Endothelial cell of umbilical vein (primary cell): ENCODE data around the gene CEP83. TPM values are rescaled to one million over a fixed set of nuclear protein-coding genes. Genes with fewer than 3 reads are reported as not detected.

Source experiments
- BruUV-seq: library from RNA; stranded (reverse); fragments of 400-500 nt; replicated peaks from 2 replicates; lab custom pipeline; 2021; lab: Mats Ljungman, UMichigan
- CTCF ChIA-PET: fragments of 300-600, 350-600 bp; sonication (Branson Sonifier 250); formaldehyde crosslinking; loops from one replicate; lab custom pipeline; 2021; ENCODE audit warnings: antibody characterized with exemption, inconsistent platforms; lab: Charles Lee
- POLR2A ChIA-PET: fragments of 300-600, 350-600 bp; sonication (Branson Sonifier 250); formaldehyde crosslinking; loops from one replicate; lab custom pipeline; 2021; ENCODE audit warnings: antibody characterized with exemption, inconsistent platforms; lab: Charles Lee
- DNase-seq: peaks from one replicate; pipeline ENCODE4 v3.0.0-alpha.2; 2011; ENCODE audit warnings: low read depth, low spot score
- FAIRE-seq: peaks from 2 replicates; lab custom pipeline; 2011; peaks lifted over from hg19 to GRCh38; lab: Jason Lieb, UNC
- H2AFZ ChIP-seq: 2 replicates; pipeline ENCODE4 v1.6.0; 2012; ENCODE audit warnings: low read depth, low read length, control low read depth, inconsistent platforms
- H3K27ac ChIP-seq: 2 replicates; pipeline ENCODE4 v1.5.1; 2011; ENCODE audit warnings: low read depth, mild to moderate bottlenecking, control low read depth, low read length, moderate library complexity; ENCODE audit not compliant: insufficient read depth
- H3K27me3 ChIP-seq, 2 experiments: 2 replicates each; pipeline versions ENCODE4 v1.6.0 to v1.6.1; 2011; ENCODE audit warnings: low read length in 2 of 2, mixed read lengths in 1 of 2; ENCODE audit not compliant: control insufficient read depth in 2 of 2, insufficient read depth in 2 of 2
- H3K36me3 ChIP-seq, 2 experiments: 2 replicates in 1 of 2; 3 replicates in 1 of 2; pipeline ENCODE4 v1.5.1; 2011; ENCODE audit warnings: low read length in 2 of 2, mild to moderate bottlenecking in 1 of 2, moderate library complexity in 1 of 2; ENCODE audit not compliant: control insufficient read depth in 2 of 2, insufficient read depth in 2 of 2; ENCODE audit errors: extremely low read depth in 1 of 2
- H3K4me1 ChIP-seq: 3 replicates; pipeline ENCODE4 v1.5.1; 2011; ENCODE audit warnings: mild to moderate bottlenecking, low read length; ENCODE audit not compliant: control insufficient read depth, insufficient read depth; ENCODE audit errors: extremely low read depth
- H3K4me2 ChIP-seq: 2 replicates; pipeline ENCODE4 v1.6.1; 2011; ENCODE audit warnings: low read length, control low read depth, mixed read lengths; ENCODE audit not compliant: insufficient read depth
- H3K4me3 ChIP-seq, 3 experiments: fragments of 200-600 bp in 1 of 3; sonication (generic), shearing (Covaris generic) in 1 of 3; replicated peaks in 1 of 3; 2 replicates each; pipeline ENCODE4 v1.5.1; 2011 to 2016; ENCODE audit warnings: control low read depth in 3 of 3, low read length in 3 of 3, mild to moderate bottlenecking in 2 of 3, inconsistent platforms in 1 of 3, low read depth in 1 of 3, moderate library complexity in 1 of 3; ENCODE audit not compliant: insufficient read depth in 1 of 3
- H3K79me2 ChIP-seq: 2 replicates; pipeline ENCODE4 v1.6.0; 2012; ENCODE audit warnings: low read length, inconsistent platforms; ENCODE audit not compliant: control insufficient read depth, insufficient read depth
- H3K9ac ChIP-seq: replicated peaks from 2 replicates; pipeline ENCODE3; 2011; ENCODE audit warnings: low read length, control low read depth; ENCODE audit not compliant: insufficient read depth; ENCODE audit errors: extremely low read depth
- H3K9me1 ChIP-seq: replicated peaks from 3 replicates; pipeline ENCODE4 v1.6.0; 2011; ENCODE audit warnings: mild to moderate bottlenecking, low read length; ENCODE audit not compliant: control insufficient read depth, insufficient read depth; ENCODE audit errors: extremely low read depth
- H3K9me3 ChIP-seq: replicated peaks from 2 replicates; pipeline ENCODE4 v1.5.1; 2012; ENCODE audit warnings: low read length, inconsistent platforms; ENCODE audit not compliant: control insufficient read depth, insufficient read depth
- H4K20me1 ChIP-seq: replicated peaks from 2 replicates; pipeline ENCODE3; 2011; ENCODE audit warnings: mild to moderate bottlenecking, low read length; ENCODE audit not compliant: control insufficient read depth, insufficient read depth; ENCODE audit errors: extremely low read depth
- CTCF ChIP-seq, 2 donors: IDR thresholded peaks; 1 replicate in 1 of 2; 2 replicates in 1 of 2; pipeline ENCODE4 v1.5.1; 2011; ENCODE audit warnings: low read length in 2 of 2, mild to moderate bottlenecking in 2 of 2, moderate library complexity in 2 of 2, control low read depth in 1 of 2, inconsistent platforms in 1 of 2, low read depth in 1 of 2; ENCODE audit not compliant: insufficient read depth in 1 of 2; ENCODE audit errors: extremely low read depth in 1 of 2
- FOS ChIP-seq: IDR thresholded peaks from 2 replicates; pipeline ENCODE4 v1.6.1; 2011; ENCODE audit warnings: mild to moderate bottlenecking, low read length, moderate library complexity, borderline replicate concordance; ENCODE audit not compliant: insufficient read depth
- GATA2 ChIP-seq: IDR thresholded peaks from 2 replicates; pipeline ENCODE4 v1.7.0; 2011; ENCODE audit warnings: low read depth, mild to moderate bottlenecking, moderate library complexity, mixed read lengths, low read length; ENCODE audit not compliant: insufficient read length, insufficient read depth
- JUN ChIP-seq: IDR thresholded peaks from 2 replicates; pipeline ENCODE4 v1.6.1; 2011; ENCODE audit warnings: borderline replicate concordance, low read depth; ENCODE audit not compliant: insufficient read length, insufficient read depth
- MYC ChIP-seq: IDR thresholded peaks from one replicate; pipeline ENCODE4 v1.6.1; 2011; ENCODE audit warnings: mild to moderate bottlenecking, low read depth, low read length
- POLR2A ChIP-seq: IDR thresholded peaks from 2 replicates; pipeline ENCODE4 v1.6.1; 2012; ENCODE audit warnings: low read depth, mild to moderate bottlenecking, control low read depth, low read length
- POLR2AphosphoS5 ChIP-seq: IDR thresholded peaks from 2 replicates; pipeline ENCODE4 v1.6.1; 2012; ENCODE audit warnings: low read depth, mild to moderate bottlenecking, control low read depth, low read length, moderate library complexity; ENCODE audit not compliant: insufficient read depth
- dilution Hi-C: fragments of 300-500 bp; cut with MboI; formaldehyde crosslinking; loops from one replicate; pipeline ENCODE4 v1.15.0; 2019; ENCODE audit warnings: low sequenced_read_pairs; ENCODE audit not compliant: extremely low pct_ligation_motif_present
- intact Hi-C: fragments of 100-400 bp; cut with micrococcal nuclease; formaldehyde crosslinking; loops from one replicate; pipeline ENCODE4 v1.10.0; 2022
- polyA plus RNA-seq, 4 experiments: library from polyadenylated mRNA; depleted of rRNA in 3 of 4; stranded (reverse) in 3 of 4; unstranded in 1 of 4; fragments of >200 nt; gene quantifications; 2 replicates each; pipeline versions ENCODE4 v1.2.1 to v1.2.3, GENCODE V29; 2011 to 2012; ENCODE audit warnings: missing spikeins in 1 of 4
- total RNA-seq: library from RNA; stranded (reverse); gene quantifications from 2 replicates; pipeline ENCODE4 v1.2.3, GENCODE V29; 2021

CEP83 gene
- total and polyA plus RNA-seq, 2 donors (not counting 3 experiments of a cell fraction or from before 2014, with no cell fraction given) = 2.9 to 15.3 TPM

DNA sequence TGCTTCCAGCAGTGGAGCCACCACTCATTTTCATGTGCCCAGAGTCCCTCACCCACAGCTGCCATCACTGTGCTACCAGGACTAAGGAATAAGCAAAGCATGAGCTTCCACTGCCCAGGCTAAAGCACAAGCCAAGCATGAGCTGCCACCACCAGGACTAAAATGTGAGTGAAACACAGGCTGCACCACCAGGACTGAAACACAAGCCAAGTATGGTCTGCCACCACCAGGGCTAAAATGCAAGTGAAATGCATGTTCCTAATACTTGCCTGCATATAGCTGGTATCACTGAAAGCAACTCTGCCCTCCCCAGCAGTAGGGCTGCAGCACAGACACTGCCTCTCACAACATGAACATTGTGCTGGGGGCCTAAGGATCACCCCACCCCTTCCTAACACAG lies 30.0 kb downstream of the CEP83 start:
- DNase-seq (no peak), FAIRE-seq (no peak)
- no peak overlapping the region for H2AFZ ChIP-seq
- H3K4me3 ChIP-seq = no peak overlapping the region
- peaks cover 6% of the 10 kb centered on the region for H3K4me1 ChIP-seq
- no peak overlapping the region for H3K4me2 ChIP-seq
- dilution Hi-C loops (no loop called here), intact Hi-C loops (loop anchor here (5.0 kb wide), 1 partner anchor 282 kb away; the partner anchor contains the start of gene PLXNC1)
- TF ChIP-seq FOS (no peak), MYC (no peak), POLR2A (no peak), POLR2AphosphoS5 (no peak), JUN (no peak), GATA2 (no peak), CTCF (IDR thresholded peaks at IDR 0.05; ENCODE audit: extremely low read depth in 1 of 2, insufficient read depth in 1 of 2, low read depth in 1 of 2, low read length in 2 of 2) (no peak)
- no peaks in the 10 kb centered on the region for H4K20me1 ChIP-seq
- H3K9ac ChIP-seq = no peak overlapping the region
- CTCF ChIA-PET = no interaction called here
- H3K27me3 ChIP-seq = no peaks in the 10 kb centered on the region
- no peaks in the 10 kb centered on the region for H3K9me1 ChIP-seq
- BruUV-seq = no TSS peak
- H3K9me3 ChIP-seq = no peaks in the 10 kb centered on the region
- H3K27ac ChIP-seq = no peak overlapping the region
- POLR2A ChIA-PET = interaction anchor here (1.0 kb wide), 1 partner anchor 848 kb away, joined by 3 read pairs; no protein-coding TSS in a partner anchor
- H3K79me2 ChIP-seq = peaks cover 10% of the 10 kb centered on the region
- no peaks in the 10 kb centered on the region for H3K36me3 ChIP-seq
